H7 (cell line): ENCODE data around the gene DZIP1L. TPM values are rescaled to one million over a fixed set of nuclear protein-coding genes. Genes with fewer than 3 reads are reported as not detected.

Source experiments
- DNase-seq: peaks from one replicate; pipeline ENCODE4 v3.0.0; 2012
- H3K27me3 ChIP-seq: 2 replicates; pipeline ENCODE4 v1.6.0; 2011; ENCODE audit warnings: mild to moderate bottlenecking, low read length; ENCODE audit not compliant: control insufficient read depth, insufficient read depth
- H3K36me3 ChIP-seq: replicated peaks from 2 replicates; pipeline ENCODE4 v1.5.1; 2011; ENCODE audit warnings: low read length; ENCODE audit not compliant: control insufficient read depth, insufficient read depth
- H3K4me3 ChIP-seq: 2 replicates; pipeline ENCODE4 v1.5.1; 2011; ENCODE audit warnings: low read depth, mild to moderate bottlenecking, control low read depth, low read length, moderate library complexity; ENCODE audit not compliant: insufficient read depth
- total RNA-seq: library from RNA; depleted of rRNA; stranded (reverse); fragments of >200 nt; shearing (Covaris generic); gene quantifications from 2 replicates; pipeline ENCODE4 v1.2.3, GENCODE V29; 2014

The DZIP1L gene
- total RNA-seq, 1 experiment from 2014 or later: 10.7 TPM

GRCh38 chr3:138046955-138047354, 68.5 kb downstream of the DZIP1L start:
- DNase-seq: no peak
- H3K27me3 ChIP-seq: no peaks in the 10 kb centered on the region
- no peak overlapping the region for H3K4me3 ChIP-seq
- no peaks in the 10 kb centered on the region; the same call in 1 of the 2 replicates for H3K36me3 ChIP-seq

GRCh38 chr3:138046085-138046484, 69.3 kb downstream of the DZIP1L start:
- Histone ChIP-seq H3K36me3 (no peaks in the 10 kb centered on the region; the same call in 1 of the 2 replicates), H3K27me3 (no peaks in the 10 kb centered on the region), H3K4me3 (no peak overlapping the region)
- no peak for DNase-seq

GRCh38 chr3:138043266-138044029, 72.0 kb downstream of the DZIP1L start:
- H3K27me3 ChIP-seq: no peaks in the 10 kb centered on the region
- no peaks in the 10 kb centered on the region for H3K36me3 ChIP-seq
- no peak overlapping the region for H3K4me3 ChIP-seq
- DNase-seq: no peak

GRCh38 chr3:138042043-138042442, 73.4 kb downstream of the DZIP1L start:
- Histone ChIP-seq H3K36me3 (no peaks in the 10 kb centered on the region), H3K4me3 (no peak overlapping the region), H3K27me3 (no peaks in the 10 kb centered on the region)
- no peak for DNase-seq

GRCh38 chr3:138038725-138039462, 76.5 kb downstream of the DZIP1L start:
- Histone ChIP-seq H3K36me3 (no peaks in the 10 kb centered on the region), H3K27me3 (no peaks in the 10 kb centered on the region), H3K4me3 (no peak overlapping the region)
- no peak for DNase-seq

GRCh38 chr3:138036572-138036971, 78.8 kb downstream of the DZIP1L start:
- no peaks in the 10 kb centered on the region for H3K36me3 ChIP-seq
- no peak for DNase-seq
- H3K27me3 ChIP-seq: no peaks in the 10 kb centered on the region
- no peak overlapping the region for H3K4me3 ChIP-seq

- Histone ChIP-seq H3K4me3 (no peak overlapping the region), H3K36me3 (no peaks in the 10 kb centered on the region), H3K27me3 (no peaks in the 10 kb centered on the region)
- no peak for DNase-seq
Measured at GRCh38 chr3:138034918-138035317, 80.5 kb downstream of the DZIP1L start.

GRCh38 chr3:138033202-138033691, 82.2 kb downstream of the DZIP1L start:
- H3K36me3 ChIP-seq: no peaks in the 10 kb centered on the region
- no peak for DNase-seq
- no peaks in the 10 kb centered on the region for H3K27me3 ChIP-seq
- no peak overlapping the region for H3K4me3 ChIP-seq

GRCh38 chr3:138032567-138032966, 82.8 kb downstream of the DZIP1L start:
- no peak for DNase-seq
- Histone ChIP-seq H3K36me3 (no peaks in the 10 kb centered on the region), H3K4me3 (no peak overlapping the region), H3K27me3 (no peaks in the 10 kb centered on the region)

- H3K4me3 ChIP-seq: no peak overlapping the region
- H3K27me3 ChIP-seq: no peaks in the 10 kb centered on the region
- DNase-seq: no peak
- H3K36me3 ChIP-seq: no peaks in the 10 kb centered on the region
Measured at GRCh38 chr3:138031536-138031935, 83.9 kb downstream of the DZIP1L start.

GRCh38 chr3:138030734-138031280, 84.6 kb downstream of the DZIP1L start:
- no peak overlapping the region for H3K4me3 ChIP-seq
- no peaks in the 10 kb centered on the region for H3K36me3 ChIP-seq
- DNase-seq: no peak
- no peaks in the 10 kb centered on the region for H3K27me3 ChIP-seq

GRCh38 chr3:138027821-138028220, 87.6 kb downstream of the DZIP1L start:
- H3K4me3 ChIP-seq: no peak overlapping the region

GRCh38 chr3:138025553-138025952, 89.9 kb downstream of the DZIP1L start:
- Histone ChIP-seq H3K4me3 (no peak overlapping the region), H3K36me3 (no peaks in the 10 kb centered on the region)

More at GRCh38 chr3:138027821-138028220, 87.6 kb downstream of the DZIP1L start:
- no peaks in the 10 kb centered on the region for H3K27me3 ChIP-seq
- no peaks in the 10 kb centered on the region for H3K36me3 ChIP-seq
- no peak for DNase-seq

GRCh38 chr3:138023754-138024153, 91.7 kb downstream of the DZIP1L start:
- Histone ChIP-seq H3K36me3 (no peaks in the 10 kb centered on the region), H3K4me3 (no peak overlapping the region), H3K27me3 (no peaks in the 10 kb centered on the region)
- no peak for DNase-seq

More at GRCh38 chr3:138025553-138025952, 89.9 kb downstream of the DZIP1L start:
- no peak for DNase-seq
- H3K27me3 ChIP-seq: no peaks in the 10 kb centered on the region
